ENCODE data around the gene CFAP57. TPM values are rescaled to one million over a fixed set of nuclear protein-coding genes. Genes with fewer than 3 reads are reported as not detected.

CFAP57 gene
- total and polyA plus RNA-seq, 2 of the 4 experiments (the other 2 are of a cell fraction): 0.29 to 0.36 TPM

- Histone ChIP-seq H4K91ac (ENCODE audit: insufficient read depth, low read depth, low read length) (no peak overlapping the region), H3K9me3 (ENCODE audit: control insufficient read depth, insufficient read depth, low read length) (no peaks in the 10 kb centered on the region), H3K4ac (ENCODE audit: low read depth, low read length) (no peak overlapping the region), H2BK20ac (ENCODE audit: low read depth, low read length) (no peak overlapping the region), H4K5ac (ENCODE audit: low read depth, low read length) (no peak overlapping the region), H3K4me2 (ENCODE audit: low read depth, low read length) (no peak overlapping the region), H3K56ac (ENCODE audit: extremely low read depth, insufficient read depth, low read length) (no peak overlapping the region), H4K20me1 (ENCODE audit: insufficient read depth, low read length) (no peaks in the 10 kb centered on the region), H2BK120ac (ENCODE audit: low read depth, low read length) (no peak overlapping the region), H2AK9ac (replicated peaks; ENCODE audit: low read depth, low read length, poor library complexity) (no peak overlapping the region), H2AFZ (replicated peaks; ENCODE audit: low read length, poor library complexity) (no peak overlapping the region), H3K9ac (ENCODE audit: low read depth, low read length) (no peak overlapping the region), H3K4me3 (ENCODE audit: insufficient read depth, low read depth, low read length) (no peak overlapping the region), H2BK5ac (ENCODE audit: low read depth, low read length, poor library complexity, severe bottlenecking) (no peak overlapping the region), H3K14ac (replicated peaks; ENCODE audit: low read depth, low read length) (no peak overlapping the region), H3K9me1 (ENCODE audit: insufficient read depth, low read length) (peaks cover 2% of the 10 kb centered on the region; the same call in 1 of the 2 replicates), H4K8ac (ENCODE audit: low read depth in 2 of 2, low read length in 2 of 2) (no peak overlapping the region), H2BK15ac (ENCODE audit: low read depth, low read length) (no peak overlapping the region), H3K27ac (ENCODE audit: insufficient read depth, low read length) (no peak overlapping the region), H3K4me1 (ENCODE audit: control insufficient read depth, insufficient read depth, low read length) (no peaks in the 10 kb centered on the region), H2AK5ac (ENCODE audit: low read depth, low read length) (no peak overlapping the region), H3K36me3 (ENCODE audit: control insufficient read depth, insufficient read depth, low read length) (no peaks in the 10 kb centered on the region), H3K18ac (ENCODE audit: low read depth, low read length) (no peak overlapping the region), H3K27me3 (ENCODE audit: control insufficient read depth, insufficient read depth, low read length) (no peaks in the 10 kb centered on the region), H3K79me1 (ENCODE audit: low read depth in 1 of 2, low read length in 2 of 2) (no peaks in the 10 kb centered on the region), H3K23ac (ENCODE audit: low read depth, low read length) (no peak overlapping the region)
- in situ Hi-C loops (cut with MboI; ENCODE audit: low sequenced_read_pairs): no loop called here
- no CpG with 5 or more reads among the region's 1 CpG for WGBS, 2 experiments (ENCODE audit: extremely low coverage in 2 of 2, insufficient read length in 1 of 2)
- dilution Hi-C loops (cut with HindIII; ENCODE audit: low sequenced_read_pairs, unreplicated experiment): no loop called here
- intact Hi-C loops (cut with micrococcal nuclease): loop anchor here (10.0 kb wide), 1 partner anchor 307 kb away; no protein-coding TSS in a partner anchor
- TF ChIP-seq RCOR1 (IDR thresholded peaks at IDR 0.05; ENCODE audit: insufficient replicate concordance, low read length): no peak
- TF ChIP-seq CHD1 (IDR thresholded peaks at IDR 0.05; ENCODE audit: low read depth, low read length): no peak
- no peak for TF ChIP-seq MAZ (IDR thresholded peaks at IDR 0.05; ENCODE audit: borderline replicate concordance, low read depth, low read length)
- TF ChIP-seq SMC3 (IDR thresholded peaks at IDR 0.05; ENCODE audit: low read depth, low read length): no peak
- TF ChIP-seq BHLHE40 (IDR thresholded peaks at IDR 0.05; ENCODE audit: low read depth, low read length): no peak
- no peak for TF ChIP-seq ELK1 (IDR thresholded peaks at IDR 0.05; ENCODE audit: borderline replicate concordance, low read depth, low read length)
- TF ChIP-seq NFE2L2 (IDR thresholded peaks at IDR 0.05; ENCODE audit: low read depth, low read length): no peak
- no peak for TF ChIP-seq MXI1 (IDR thresholded peaks at IDR 0.05; ENCODE audit: borderline replicate concordance, low read depth, low read length)
- no peak for TF ChIP-seq RFX5 (IDR thresholded peaks at IDR 0.05; ENCODE audit: low read depth, low read length)
- no peak for TF ChIP-seq CTCF (conservative IDR thresholded peaks at IDR 0.05; ENCODE audit: low read depth, low read length)
- TF ChIP-seq FOS (IDR thresholded peaks at IDR 0.05; ENCODE audit: low read depth, low read length): no peak
- ATAC-seq (ENCODE audit: low read depth) (no peak), DNase-seq (no peak)
- CTCF ChIA-PET: no interaction called here
- no TSS peak for BruUV-seq (replicated peaks)
- POLR2A ChIA-PET (ENCODE audit: unreplicated experiment): no interaction called here
Observed at GRCh38 chr1:43221797-43222196, 49.7 kb downstream of the CFAP57 start.

All from IMR-90 (cell line).